ENCODE data around the gene CPNE7. TPM values are rescaled to one million over a fixed set of nuclear protein-coding genes. Genes with fewer than 3 reads are reported as not detected.

The CPNE7 gene
- total RNA-seq, 1 donor = 13.1 TPM

- H3K4me3 ChIP-seq (ENCODE audit: low read depth, low read length) = no peak overlapping the region
- no peak for DNase-seq (ENCODE audit: low read depth)
- TF ChIP-seq CTCF (IDR thresholded peaks at IDR 0.05; ENCODE audit: insufficient read depth, low read length) = peak; percentile 35
These were observed 23.9 kb downstream of the CPNE7 start for GRCh38 chr16:89599451-89599858.

- TF ChIP-seq CTCF (IDR thresholded peaks at IDR 0.05; ENCODE audit: insufficient read depth, low read length) = no peak
- no peak overlapping the region for H3K4me3 ChIP-seq (ENCODE audit: low read depth, low read length)
- DNase-seq (ENCODE audit: low read depth) = no peak
These were observed 24.3 kb downstream of the CPNE7 start for GRCh38 chr16:89599902-89600301.

DNA sequence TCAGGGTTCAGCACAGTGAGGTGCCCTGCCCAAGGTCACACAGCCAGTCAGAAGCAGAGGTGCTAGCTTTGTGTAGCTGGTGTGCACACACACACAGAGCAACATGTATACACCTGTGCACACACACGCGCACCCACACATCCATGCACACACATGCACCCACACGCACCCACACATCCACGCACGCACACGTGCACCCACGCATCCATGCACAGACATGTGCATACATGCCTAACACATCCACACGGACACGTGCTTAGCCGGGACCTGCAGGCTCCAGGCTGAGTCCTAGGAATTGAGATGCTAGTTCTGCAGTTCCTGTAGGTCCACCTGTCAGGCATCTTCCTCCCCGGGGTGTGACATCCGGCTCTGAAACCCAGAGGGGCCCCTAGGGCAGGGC, 24.9 kb downstream of the CPNE7 start:
- H3K4me3 ChIP-seq (ENCODE audit: low read depth, low read length) = no peak overlapping the region
- TF ChIP-seq CTCF (IDR thresholded peaks at IDR 0.05; ENCODE audit: insufficient read depth, low read length) = no peak
- no peak for DNase-seq (ENCODE audit: low read depth)

DNA sequence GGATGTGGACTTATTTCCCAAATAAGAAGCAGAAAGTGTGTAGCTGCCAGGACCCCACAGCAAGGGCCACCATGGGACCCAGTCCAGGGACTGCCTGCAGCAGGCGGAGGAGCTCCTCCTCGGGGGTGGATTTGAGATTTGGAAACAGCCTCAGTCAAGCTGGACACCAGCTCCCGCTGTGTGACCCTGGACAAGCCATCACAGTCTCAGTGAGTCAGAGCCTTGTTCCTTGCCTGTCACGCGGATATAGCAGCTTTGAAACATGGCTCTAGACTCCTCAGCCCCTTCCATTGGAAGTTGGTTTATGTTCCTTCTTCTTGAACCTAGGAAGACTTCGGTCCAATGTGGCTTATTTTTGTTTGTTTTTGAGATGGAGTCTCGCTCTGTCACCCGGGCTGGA, 25.4 kb downstream of the CPNE7 start:
- no peak for TF ChIP-seq CTCF (IDR thresholded peaks at IDR 0.05; ENCODE audit: insufficient read depth, low read length)
- DNase-seq (ENCODE audit: low read depth) = no peak

GRCh38 chr16:89601906-89602272, 26.3 kb downstream of the CPNE7 start:
- TF ChIP-seq CTCF (IDR thresholded peaks at IDR 0.05; ENCODE audit: insufficient read depth, low read length) = no peak
- DNase-seq (ENCODE audit: low read depth) = no peak

More for the DNA sequence above, 25.4 kb downstream of the CPNE7 start:
- no peak overlapping the region for H3K4me3 ChIP-seq (ENCODE audit: low read depth, low read length)

DNA sequence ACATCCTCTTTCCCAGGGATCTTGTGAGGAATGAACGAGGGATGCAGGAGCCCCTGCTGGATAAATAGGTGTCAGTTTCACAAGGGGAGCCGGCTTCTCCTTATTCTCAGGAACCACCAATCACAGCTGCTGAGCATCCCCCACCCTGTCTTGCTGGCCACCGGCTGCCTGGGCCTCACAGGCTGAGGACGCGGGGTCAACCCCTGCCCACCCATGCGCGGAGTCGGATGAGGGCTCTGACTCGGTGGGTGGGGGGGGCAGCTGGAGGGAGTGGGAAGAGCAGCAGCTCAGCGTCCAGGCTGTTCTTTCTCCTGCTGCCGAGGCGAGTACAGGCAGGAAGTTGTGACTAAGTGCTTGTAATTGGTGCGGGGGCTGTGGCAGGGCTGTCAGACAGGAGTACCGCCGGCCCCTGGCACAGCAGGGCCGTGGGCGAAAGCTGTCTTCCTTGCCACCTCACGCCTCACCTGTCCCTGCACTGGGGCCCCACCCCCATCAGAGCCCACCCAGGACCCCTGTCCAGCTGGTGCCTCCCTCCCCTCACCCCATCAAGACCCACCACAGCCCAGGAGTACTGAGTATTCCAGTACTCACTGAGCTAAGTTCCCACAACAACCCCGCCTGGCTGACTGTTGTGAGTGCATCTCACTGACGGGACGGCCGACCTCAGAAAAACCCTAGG, 26.9 kb downstream of the CPNE7 start:
- peak overlapping the region; percentile 25 for H3K4me3 ChIP-seq (ENCODE audit: low read depth, low read length)
- TF ChIP-seq CTCF (IDR thresholded peaks at IDR 0.05; ENCODE audit: insufficient read depth, low read length) = no peak
- peak; percentile 73 for DNase-seq (ENCODE audit: low read depth)

More at GRCh38 chr16:89601906-89602272, 26.3 kb downstream of the CPNE7 start:
- H3K4me3 ChIP-seq (ENCODE audit: low read depth, low read length) = no peak overlapping the region

Measured in fibroblast of the aortic adventitia (primary cell).